HG02610 (cell line): Measurements from ENCODE around the gene SMYD3.

Source experiments
- ATAC-seq: cut with Tn5 transposase; IDR thresholded peaks from one replicate; pipeline ENCODE4 v1.9.1; 2021; ENCODE audit warnings: mild to moderate bottlenecking, moderate library complexity; ENCODE audit not compliant: unreplicated experiment

The SMYD3 gene

GRCh38 chr1:246122071-246122470, 385.0 kb downstream of the SMYD3 start:
- ATAC-seq = no peak

GRCh38 chr1:246121533-246121932, 385.5 kb downstream of the SMYD3 start:
- no peak for ATAC-seq

- ATAC-seq = peak; percentile 92
Measured at GRCh38 chr1:246117066-246117791, 389.9 kb downstream of the SMYD3 start.

- no peak for ATAC-seq
Measured at GRCh38 chr1:246114369-246114768, 392.7 kb downstream of the SMYD3 start.

GRCh38 chr1:246113555-246114095, 393.5 kb downstream of the SMYD3 start:
- ATAC-seq = no peak

GRCh38 chr1:246111570-246111969, 395.5 kb downstream of the SMYD3 start:
- no peak for ATAC-seq

GRCh38 chr1:246110343-246111219, 396.5 kb downstream of the SMYD3 start:
- ATAC-seq = no peak

GRCh38 chr1:246108278-246108925, 398.7 kb downstream of the SMYD3 start:
- ATAC-seq = no peak

GRCh38 chr1:246107516-246108277, 399.4 kb downstream of the SMYD3 start:
- ATAC-seq = no peak

GRCh38 chr1:246106342-246106763, 400.7 kb downstream of the SMYD3 start:
- peak; percentile 94 for ATAC-seq

GRCh38 chr1:246104927-246105326, 402.2 kb downstream of the SMYD3 start:
- ATAC-seq = no peak

- no peak for ATAC-seq
Measured at GRCh38 chr1:246099570-246099969, 407.5 kb downstream of the SMYD3 start.

- ATAC-seq = no peak
Measured at GRCh38 chr1:246096356-246096755, 410.7 kb downstream of the SMYD3 start.

- no peak for ATAC-seq
Measured at GRCh38 chr1:246095443-246095842, 411.6 kb downstream of the SMYD3 start.

GRCh38 chr1:246093230-246093629, 413.8 kb downstream of the SMYD3 start:
- ATAC-seq = no peak

GRCh38 chr1:246092136-246092535, 414.9 kb downstream of the SMYD3 start:
- ATAC-seq = no peak

- no peak for ATAC-seq
Measured at GRCh38 chr1:246091477-246091876, 415.6 kb downstream of the SMYD3 start.

- no peak for ATAC-seq
Measured at GRCh38 chr1:246086191-246086590, 420.9 kb downstream of the SMYD3 start.

GRCh38 chr1:246083416-246083815, 423.7 kb downstream of the SMYD3 start:
- no peak for ATAC-seq

- ATAC-seq = no peak
Measured at GRCh38 chr1:246081856-246082668, 425.0 kb downstream of the SMYD3 start.
